H1 (cell line): ENCODE measurements around the gene GRM7. TPM values are rescaled to one million over a fixed set of nuclear protein-coding genes. Genes with fewer than 3 reads are reported as not detected.

Experiments
- CTCF ChIA-PET: fragments of 300-600 bp; sonication (Branson Sonifier 250); formaldehyde crosslinking; loops from one replicate; lab custom pipeline; 2021; ENCODE audit not compliant: partially characterized antibody; lab: Charles Lee
- POLR2A ChIA-PET: fragments of 300-600 bp; sonication (Branson Sonifier 250); formaldehyde crosslinking; loops from one replicate; lab custom pipeline; 2021; ENCODE audit warnings: inconsistent platforms; ENCODE audit not compliant: partially characterized antibody; lab: Charles Lee
- DNase-seq, 2 experiments: peaks; one replicate each; pipeline versions ENCODE4 v3.0.0 to v3.0.0-alpha.2; 2010 to 2022; ENCODE audit warnings: low spot score in 2 of 2, low read depth in 1 of 2, mixed read lengths in 1 of 2
- FAIRE-seq: peaks from 2 replicates; lab custom pipeline; 2011; peaks lifted over from hg19 to GRCh38; lab: Jason Lieb, UNC
- H2AFZ ChIP-seq: 2 replicates; pipeline ENCODE4 v1.8.1; 2012; ENCODE audit warnings: low read length, inconsistent platforms
- H2AK5ac ChIP-seq: 2 replicates; pipeline ENCODE4 v1.6.1; 2013; ENCODE audit warnings: low read depth, low read length
- H2BK120ac ChIP-seq: replicated peaks from 2 replicates; pipeline ENCODE3; 2013; ENCODE audit warnings: low read depth, low read length, inconsistent platforms
- H2BK12ac ChIP-seq: 2 replicates; pipeline ENCODE4 v1.6.1; 2013; ENCODE audit warnings: low read depth, low read length
- H2BK15ac ChIP-seq: 2 replicates; pipeline ENCODE4 v1.6.1; 2013; ENCODE audit warnings: low read length
- H2BK20ac ChIP-seq: 2 replicates; pipeline ENCODE4 v1.6.1; 2013; ENCODE audit warnings: low read length
- H2BK5ac ChIP-seq: 2 replicates; pipeline ENCODE4 v1.6.1; 2013; ENCODE audit warnings: low read depth, low read length
- H3K14ac ChIP-seq: 2 replicates; pipeline ENCODE4 v1.6.1; 2013; ENCODE audit warnings: inconsistent platforms; ENCODE audit not compliant: insufficient read length
- H3K18ac ChIP-seq: 2 replicates; pipeline ENCODE4 v1.6.1; 2013; ENCODE audit warnings: low read length; ENCODE audit errors: extremely low read depth
- H3K23ac ChIP-seq: 2 replicates; pipeline ENCODE4 v1.6.1; 2013; ENCODE audit warnings: inconsistent platforms; ENCODE audit not compliant: insufficient read length
- H3K23me2 ChIP-seq: 2 replicates; pipeline ENCODE4 v1.6.1; 2013; ENCODE audit warnings: low read depth, low read length
- H3K27ac ChIP-seq: 2 replicates; pipeline ENCODE4 v1.6.1; 2011; ENCODE audit warnings: low read depth, low read length, inconsistent platforms
- H3K27me3 ChIP-seq, 4 experiments: replicated peaks in 1 of 4; 1 replicate in 1 of 4; 2 replicates in 3 of 4; pipeline versions ENCODE4 v1.6.1 to v1.8.1; 2011 to 2013; ENCODE audit warnings: low read length in 3 of 4, mild to moderate bottlenecking in 3 of 4, inconsistent platforms in 2 of 4, mixed read lengths in 2 of 4, moderate library complexity in 1 of 4; ENCODE audit not compliant: control insufficient read depth in 3 of 4, insufficient read depth in 3 of 4; ENCODE audit errors: extremely low read depth in 1 of 4
- H3K36me3 ChIP-seq, 4 experiments: 2 replicates each; pipeline versions ENCODE4 v1.6.1 to v1.8.1; 2011 to 2013; ENCODE audit warnings: mild to moderate bottlenecking in 4 of 4, low read length in 3 of 4, moderate library complexity in 2 of 4, control low read depth in 1 of 4, inconsistent platforms in 1 of 4; ENCODE audit not compliant: insufficient read depth in 4 of 4, control insufficient read depth in 2 of 4
- H3K4ac ChIP-seq: replicated peaks from 2 replicates; pipeline ENCODE3; 2013; ENCODE audit warnings: low read length, low read depth, mixed read lengths, inconsistent platforms; ENCODE audit not compliant: insufficient read length
- H3K4me1 ChIP-seq, 4 experiments: replicated peaks in 1 of 4; 1 replicate in 1 of 4; 2 replicates in 3 of 4; pipeline versions ENCODE4 v1.6.1 to v1.8.1; 2011 to 2013; ENCODE audit warnings: low read length in 3 of 4, inconsistent platforms in 2 of 4, mixed read lengths in 1 of 4; ENCODE audit not compliant: insufficient read depth in 4 of 4, control insufficient read depth in 3 of 4
- H3K4me2 ChIP-seq, 2 experiments: 2 replicates each; pipeline versions ENCODE4 v1.6.1 to v1.8.1; 2011 to 2013; ENCODE audit warnings: low read depth in 2 of 2, low read length in 2 of 2, control low read depth in 1 of 2, inconsistent platforms in 1 of 2, mild to moderate bottlenecking in 1 of 2; ENCODE audit not compliant: insufficient read depth in 1 of 2
- H3K4me3 ChIP-seq, 4 experiments: fragments of 200-600, 300-600 bp in 1 of 4; sonication (generic), shearing (Covaris generic), sonication (Bioruptor Twin) in 1 of 4; 2 replicates each; pipeline versions ENCODE4 v1.5.1 to v1.8.1; 2011 to 2016; ENCODE audit warnings: low read length in 4 of 4, low read depth in 3 of 4, control low read depth in 2 of 4, inconsistent platforms in 2 of 4, mild to moderate bottlenecking in 2 of 4, mixed read lengths in 1 of 4, moderate library complexity in 1 of 4; ENCODE audit not compliant: insufficient read depth in 2 of 4; ENCODE audit errors: extremely low read depth in 1 of 4
- H3K56ac ChIP-seq: replicated peaks from 2 replicates; pipeline ENCODE3; 2013; ENCODE audit warnings: low read depth, mild to moderate bottlenecking, mixed read lengths, low read length, inconsistent platforms; ENCODE audit not compliant: insufficient read length
- H3K79me1 ChIP-seq: 2 replicates; pipeline ENCODE4 v1.6.1; 2013; ENCODE audit warnings: low read depth, low read length, control low read depth
- H3K79me2 ChIP-seq, 2 experiments: 2 replicates each; pipeline versions ENCODE4 v1.6.1 to v1.8.1; 2012 to 2013; ENCODE audit warnings: low read length in 2 of 2, mild to moderate bottlenecking in 2 of 2, inconsistent platforms in 1 of 2; ENCODE audit not compliant: insufficient read depth in 2 of 2, control insufficient read depth in 1 of 2
- H3K9ac ChIP-seq, 4 experiments: replicated peaks in 1 of 4; 1 replicate in 1 of 4; 2 replicates in 3 of 4; pipeline versions ENCODE4 v1.6.1 to v1.8.1; 2011 to 2013; ENCODE audit warnings: low read depth in 3 of 4, low read length in 3 of 4, control low read depth in 2 of 4, mild to moderate bottlenecking in 2 of 4, moderate library complexity in 2 of 4, inconsistent platforms in 1 of 4; ENCODE audit errors: extremely low read depth in 1 of 4
- H3K9me3 ChIP-seq, 2 experiments: 2 replicates each; pipeline versions ENCODE4 v1.6.1 to v1.8.1; 2012 to 2013; ENCODE audit warnings: mild to moderate bottlenecking in 2 of 2, moderate library complexity in 2 of 2, control low read depth in 1 of 2, inconsistent platforms in 1 of 2, low read depth in 1 of 2, low read length in 1 of 2, mixed read lengths in 1 of 2; ENCODE audit not compliant: insufficient read depth in 2 of 2
- H4K20me1 ChIP-seq, 2 experiments: replicated peaks in 1 of 2; 2 replicates each; pipeline versions ENCODE3 to v1.8.1; 2011 to 2013; ENCODE audit warnings: inconsistent platforms in 2 of 2, low read length in 2 of 2, mild to moderate bottlenecking in 1 of 2; ENCODE audit not compliant: insufficient read depth in 2 of 2, control insufficient read depth in 1 of 2
- H4K5ac ChIP-seq: 2 replicates; pipeline ENCODE4 v1.6.1; 2013; ENCODE audit warnings: low read length, low read depth, mixed read lengths, inconsistent platforms; ENCODE audit not compliant: insufficient read length
- H4K8ac ChIP-seq: 2 replicates; pipeline ENCODE4 v1.8.0; 2013; ENCODE audit warnings: mild to moderate bottlenecking, moderate library complexity, low read length, inconsistent platforms; ENCODE audit not compliant: insufficient read depth; ENCODE audit errors: extremely low read depth
- H4K91ac ChIP-seq: replicated peaks from 2 replicates; pipeline ENCODE3; 2013; ENCODE audit warnings: low read length, mixed read lengths, inconsistent platforms; ENCODE audit not compliant: insufficient read length
- ASH2L ChIP-seq: fragments of 200-600, 300-600 bp; sonication (generic); IDR thresholded peaks from one replicate; pipeline ENCODE4 v1.7.1; 2017; ENCODE audit warnings: low read length
- BACH1 ChIP-seq: IDR thresholded peaks from 2 replicates; pipeline ENCODE4 v1.6.1; 2012; ENCODE audit warnings: low read length, improper control_type of control experiment
- CTBP2 ChIP-seq: IDR thresholded peaks from 2 replicates; pipeline ENCODE4 v1.7.0; 2011; ENCODE audit warnings: borderline replicate concordance, mild to moderate bottlenecking, moderate library complexity, mixed read lengths, low read length; ENCODE audit not compliant: insufficient read depth, insufficient read length
- GTF2F1 ChIP-seq: IDR thresholded peaks from 2 replicates; pipeline ENCODE4 v1.6.1; 2012; ENCODE audit warnings: low read depth, low read length, improper control_type of control experiment, borderline replicate concordance
- HDAC2 ChIP-seq, 2 experiments: fragments of 300-600 bp in 1 of 2; sonication (generic) in 1 of 2; IDR thresholded peaks; 2 replicates each; pipeline ENCODE4 v1.6.1; 2011 to 2012; ENCODE audit warnings: low read depth in 2 of 2, low read length in 2 of 2, mild to moderate bottlenecking in 2 of 2, moderate library complexity in 2 of 2, borderline replicate concordance in 1 of 2, inconsistent platforms in 1 of 2
- HDAC6 ChIP-seq: IDR thresholded peaks from one replicate; pipeline ENCODE4 v1.7.1; 2012; ENCODE audit warnings: low read depth, mild to moderate bottlenecking, inconsistent platforms, low read length, moderate library complexity
- JUN ChIP-seq: IDR thresholded peaks from 2 replicates; pipeline ENCODE4 v1.6.1; 2011; ENCODE audit warnings: low read depth, mild to moderate bottlenecking, improper control_type of control experiment, low read length
- KDM5A ChIP-seq: fragments of 200-600 bp; IDR thresholded peaks from 2 replicates; pipeline ENCODE4 v1.7.1; 2012; ENCODE audit warnings: mild to moderate bottlenecking, low read length, inconsistent platforms, mixed read lengths
- RBBP5 ChIP-seq: IDR thresholded peaks from 2 replicates; pipeline ENCODE4 v1.7.1; 2012; ENCODE audit warnings: low read depth, mild to moderate bottlenecking, inconsistent platforms, low read length, moderate library complexity, borderline replicate concordance
- RFX5 ChIP-seq: IDR thresholded peaks from 2 replicates; pipeline ENCODE4 v1.6.1; 2011; ENCODE audit warnings: low read depth, low read length, improper control_type of control experiment, borderline replicate concordance
- SIX5 ChIP-seq: IDR thresholded peaks from 2 replicates; pipeline ENCODE4 v1.6.1; 2011; ENCODE audit warnings: mild to moderate bottlenecking, low read depth, low read length
- SP1 ChIP-seq: IDR thresholded peaks from 2 replicates; pipeline ENCODE4 v1.6.1; 2011; ENCODE audit warnings: low read depth, low read length
- TCF12 ChIP-seq: IDR thresholded peaks from 2 replicates; pipeline ENCODE4 v1.6.1; 2011; ENCODE audit warnings: low read depth, mild to moderate bottlenecking, low read length
- USF2 ChIP-seq: IDR thresholded peaks from 2 replicates; pipeline ENCODE4 v1.6.1; 2011; ENCODE audit warnings: low read length, improper control_type of control experiment
- WGBS, 2 experiments: shearing (Covaris generic) in 1 of 2; methylation state at CpG; one replicate each; pipeline versions ENCODE4 v1.1.6 to v1.1.7; 2013 to 2015; ENCODE audit warnings: low lambda C conversion rate in 2 of 2, mixed read lengths in 2 of 2, inconsistent platforms in 1 of 2, low coverage in 1 of 2, missing lambda C conversion rate in 1 of 2; ENCODE audit not compliant: insufficient replicate concordance in 2 of 2, insufficient coverage in 1 of 2, insufficient read length in 1 of 2; ENCODE audit errors: extremely low coverage in 1 of 2, missing lambda C conversion rate in 1 of 2; 5-methylcytosine and 5-hydroxymethylcytosine counted together
- polyA plus RNA-seq, 7 experiments: library from polyadenylated mRNA; depleted of rRNA in 3 of 7; stranded (reverse) in 5 of 7; unstranded in 2 of 7; fragments of >200 nt in 5 of 7; fragments of 200-250 nt in 2 of 7; gene quantifications; 1 replicate in 5 of 7; 2 replicates in 1 of 7; 4 replicates in 1 of 7; pipeline versions ENCODE4 v1.2.1 to v1.2.3, GENCODE V29; 2011 to 2013; ENCODE audit warnings: missing spikeins in 2 of 7, mixed read lengths in 2 of 7
- total RNA-seq: library from RNA; stranded (reverse); fragmentation: NEBNext Ultra II Directional; extraction: Animal tissue kit (Norgen Biotek cat#: 25700); gene quantifications from 2 replicates; pipeline ENCODE4 v1.2.1, GENCODE V29; 2021

Gene GRM7
- total and polyA plus RNA-seq, 2 of the 8 experiments (the other 6 are each of a cell fraction or from before 2014, with no cell fraction given), result 0.17 to 0.24 TPM

GRCh38 chr3:6844723-6845122, 16.2 kb upstream of the GRM7 start:
- Histone ChIP-seq H4K5ac (no peak overlapping the region), H2BK120ac (no peak overlapping the region), H3K56ac (no peak overlapping the region), H3K4me3 (no peak overlapping the region), H3K4ac (no peak overlapping the region), H2BK12ac (no peak overlapping the region), H3K23ac (no peak overlapping the region), H2BK20ac (no peak overlapping the region), H3K18ac (no peak overlapping the region), H4K91ac (no peak overlapping the region), H3K23me2 (no peaks in the 10 kb centered on the region), H3K79me1 (no peaks in the 10 kb centered on the region), H3K9ac (no peak overlapping the region), H3K4me1 (peaks cover 0 to 2% (median 0%) of the 10 kb centered on the region in 4 experiments; a peak in 1 of 7 replicates), H3K79me2 (no peaks in the 10 kb centered on the region), H3K27ac (no peak overlapping the region), H2AFZ (no peak overlapping the region), H3K36me3 (no peaks in the 10 kb centered on the region), H3K9me3 (no peaks in the 10 kb centered on the region), H4K20me1 (no peaks in the 10 kb centered on the region), H3K27me3 (no peaks in the 10 kb centered on the region), H3K14ac (no peak overlapping the region), H2AK5ac (no peak overlapping the region), H3K4me2 (no peak overlapping the region), H2BK15ac (no peak overlapping the region), H4K8ac (no peak overlapping the region), H2BK5ac (no peak overlapping the region)
- POLR2A ChIA-PET, result no interaction called here
- DNase-seq, result no peak
- CTCF ChIA-PET, result no interaction called here
- 100% methylated on average over 1 of the region's 1 CpG; no CpG with 5 or more reads in 1 of the 2 experiments for WGBS, 2 experiments
- FAIRE-seq, result no peak
- TF ChIP-seq RFX5 (no peak), USF2 (no peak), RBBP5 (no peak), SIX5 (no peak), HDAC6 (no peak), JUN (no peak), ASH2L (no peak), CTBP2 (no peak), HDAC2 (IDR thresholded peaks at IDR 0.05; ENCODE audit: borderline replicate concordance in 1 of 2, low read depth in 2 of 2, low read length in 2 of 2) (no peak), GTF2F1 (no peak), SP1 (no peak), TCF12 (no peak), BACH1 (no peak), KDM5A (no peak)
